ENCODE results near the gene SLC4A7.
"Not testable (repeated sequence)": the region's sequence is repeated elsewhere in the genome, so short reads cannot be mapped to it uniquely, and the experiment has no call there.

Gene SLC4A7

GRCh38 chr3:27429909-27430308 lies 54.3 kb downstream of the SLC4A7 start:
- Histone ChIP-seq H4K20me1 (ENCODE audit: insufficient read depth) (no peaks in the 10 kb centered on the region), H3K9ac (no peak overlapping the region), H3K4me3 (IDR thresholded peaks at IDR 0.05; ENCODE audit: insufficient read depth, low read depth, low read length) (no peak overlapping the region), H3K79me2 (ENCODE audit: insufficient read depth, low read depth) (no peaks in the 10 kb centered on the region), H2AFZ (ENCODE audit: low read depth) (no peak overlapping the region), H3K27ac (no peak overlapping the region), H3K4me2 (no peak overlapping the region), H3K4me1 (ENCODE audit: low read depth, poor library complexity, severe bottlenecking) (no peaks in the 10 kb centered on the region), H3K27me3 (ENCODE audit: insufficient read depth, low read depth) (no peaks in the 10 kb centered on the region), H3K36me3 (ENCODE audit: insufficient read depth) (no peaks in the 10 kb centered on the region)
- TF ChIP-seq CTCF (conservative IDR thresholded peaks at IDR 0.05; ENCODE audit: low read depth, low read length): no peak

GRCh38 chr3:27428446-27428845 lies 55.7 kb downstream of the SLC4A7 start:
- Histone ChIP-seq H4K20me1 (ENCODE audit: insufficient read depth) (no peaks in the 10 kb centered on the region), H3K36me3 (ENCODE audit: insufficient read depth) (no peaks in the 10 kb centered on the region), H3K27ac (no peak overlapping the region), H2AFZ (ENCODE audit: low read depth) (no peak overlapping the region), H3K9ac (no peak overlapping the region), H3K4me1 (ENCODE audit: low read depth, poor library complexity, severe bottlenecking) (no peaks in the 10 kb centered on the region), H3K4me2 (no peak overlapping the region), H3K4me3 (IDR thresholded peaks at IDR 0.05; ENCODE audit: insufficient read depth, low read depth, low read length) (no peak overlapping the region), H3K27me3 (ENCODE audit: insufficient read depth, low read depth) (no peaks in the 10 kb centered on the region), H3K79me2 (ENCODE audit: insufficient read depth, low read depth) (no peaks in the 10 kb centered on the region)
- no peak for TF ChIP-seq CTCF (conservative IDR thresholded peaks at IDR 0.05; ENCODE audit: low read depth, low read length)

DNA sequence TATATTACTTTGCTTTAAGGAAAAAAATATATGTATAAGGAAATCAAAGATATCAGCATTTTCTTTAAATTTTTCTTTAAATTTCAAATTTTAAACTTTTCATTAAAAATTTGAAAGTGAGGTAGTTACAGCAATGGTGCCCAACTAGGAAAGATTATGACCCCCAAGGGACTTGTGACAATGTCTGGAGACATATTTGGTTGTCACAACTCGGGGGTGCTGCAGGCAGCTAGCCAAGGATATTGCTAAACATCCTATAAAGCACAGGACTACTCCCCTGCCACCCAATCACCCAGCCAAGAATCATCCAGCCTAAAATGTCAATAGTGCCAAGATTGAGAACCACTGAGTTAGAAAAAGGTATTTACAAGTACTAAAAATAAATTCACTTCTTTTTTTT lies 57.3 kb downstream of the SLC4A7 start:
- Histone ChIP-seq H2AFZ (ENCODE audit: low read depth) (no peak overlapping the region), H3K27ac (no peak overlapping the region), H3K79me2 (ENCODE audit: insufficient read depth, low read depth) (no peaks in the 10 kb centered on the region), H3K4me2 (no peak overlapping the region), H3K36me3 (ENCODE audit: insufficient read depth) (no peaks in the 10 kb centered on the region), H3K4me1 (ENCODE audit: low read depth, poor library complexity, severe bottlenecking) (no peaks in the 10 kb centered on the region), H3K4me3 (IDR thresholded peaks at IDR 0.05; ENCODE audit: insufficient read depth, low read depth, low read length) (no peak overlapping the region), H4K20me1 (ENCODE audit: insufficient read depth) (no peaks in the 10 kb centered on the region), H3K9ac (no peak overlapping the region), H3K27me3 (ENCODE audit: insufficient read depth, low read depth) (no peaks in the 10 kb centered on the region)
- TF ChIP-seq CTCF (conservative IDR thresholded peaks at IDR 0.05; ENCODE audit: low read depth, low read length): no peak

GRCh38 chr3:27425896-27426565 lies 58.2 kb downstream of the SLC4A7 start:
- Histone ChIP-seq H3K27me3 (ENCODE audit: insufficient read depth, low read depth) (no peaks in the 10 kb centered on the region), H3K79me2 (ENCODE audit: insufficient read depth, low read depth) (no peaks in the 10 kb centered on the region), H3K27ac (no peak overlapping the region), H4K20me1 (ENCODE audit: insufficient read depth) (no peaks in the 10 kb centered on the region), H3K4me3 (IDR thresholded peaks at IDR 0.05; ENCODE audit: insufficient read depth, low read depth, low read length) (no peak overlapping the region), H2AFZ (ENCODE audit: low read depth) (no peak overlapping the region), H3K4me1 (ENCODE audit: low read depth, poor library complexity, severe bottlenecking) (no peaks in the 10 kb centered on the region), H3K4me2 (no peak overlapping the region), H3K36me3 (ENCODE audit: insufficient read depth) (no peaks in the 10 kb centered on the region), H3K9ac (no peak overlapping the region)
- TF ChIP-seq CTCF (conservative IDR thresholded peaks at IDR 0.05; ENCODE audit: low read depth, low read length): no peak

GRCh38 chr3:27424812-27425521 lies 59.2 kb downstream of the SLC4A7 start:
- not testable (repeated sequence) for H3K4me2 ChIP-seq; H3K79me2 ChIP-seq (ENCODE audit: insufficient read depth, low read depth); H4K20me1 ChIP-seq (ENCODE audit: insufficient read depth); H3K27me3 ChIP-seq (ENCODE audit: insufficient read depth, low read depth); H3K9ac ChIP-seq; H3K4me3 ChIP-seq (IDR thresholded peaks at IDR 0.05; ENCODE audit: insufficient read depth, low read depth, low read length); H2AFZ ChIP-seq (ENCODE audit: low read depth); H3K4me1 ChIP-seq (ENCODE audit: low read depth, poor library complexity, severe bottlenecking); H3K36me3 ChIP-seq (ENCODE audit: insufficient read depth); H3K27ac ChIP-seq

All from KMS-11 (cell line).